ENCODE results near the gene S1PR3. TPM values are rescaled to one million over a fixed set of nuclear protein-coding genes. Genes with fewer than 3 reads are reported as not detected.

S1PR3 gene
- total RNA-seq, 2 donors from 2014 or later, result 26.8 to 34.7 TPM

DNA sequence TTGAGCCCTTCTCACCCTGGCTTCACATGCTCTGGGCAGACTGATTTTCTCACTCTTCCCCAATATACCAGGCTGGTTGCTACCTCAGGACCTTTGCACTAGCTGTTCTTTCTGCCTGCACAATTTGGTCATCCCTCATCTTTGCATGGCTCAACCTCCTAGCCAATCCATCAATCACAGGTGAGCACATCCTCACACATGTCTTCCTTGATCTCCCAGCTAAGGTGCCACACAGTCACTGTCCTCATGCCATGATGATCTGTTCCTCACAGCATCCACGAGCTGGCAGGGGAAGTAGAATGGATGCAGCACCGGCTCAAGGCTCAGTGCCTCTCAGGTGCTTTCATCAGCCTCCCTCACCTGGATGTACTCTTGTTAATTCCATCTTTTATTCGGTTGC lies 30.6 kb upstream of the S1PR3 start:
- Histone ChIP-seq H3K36me3 (no peaks in the 10 kb centered on the region), H3K27me3 (no peaks in the 10 kb centered on the region), H3K9me3 (no peaks in the 10 kb centered on the region), H3K4me3 (no peak overlapping the region), H3K27ac (no peak overlapping the region), H3K4me1 (no peaks in the 10 kb centered on the region)
- TF ChIP-seq, protein P1, sequence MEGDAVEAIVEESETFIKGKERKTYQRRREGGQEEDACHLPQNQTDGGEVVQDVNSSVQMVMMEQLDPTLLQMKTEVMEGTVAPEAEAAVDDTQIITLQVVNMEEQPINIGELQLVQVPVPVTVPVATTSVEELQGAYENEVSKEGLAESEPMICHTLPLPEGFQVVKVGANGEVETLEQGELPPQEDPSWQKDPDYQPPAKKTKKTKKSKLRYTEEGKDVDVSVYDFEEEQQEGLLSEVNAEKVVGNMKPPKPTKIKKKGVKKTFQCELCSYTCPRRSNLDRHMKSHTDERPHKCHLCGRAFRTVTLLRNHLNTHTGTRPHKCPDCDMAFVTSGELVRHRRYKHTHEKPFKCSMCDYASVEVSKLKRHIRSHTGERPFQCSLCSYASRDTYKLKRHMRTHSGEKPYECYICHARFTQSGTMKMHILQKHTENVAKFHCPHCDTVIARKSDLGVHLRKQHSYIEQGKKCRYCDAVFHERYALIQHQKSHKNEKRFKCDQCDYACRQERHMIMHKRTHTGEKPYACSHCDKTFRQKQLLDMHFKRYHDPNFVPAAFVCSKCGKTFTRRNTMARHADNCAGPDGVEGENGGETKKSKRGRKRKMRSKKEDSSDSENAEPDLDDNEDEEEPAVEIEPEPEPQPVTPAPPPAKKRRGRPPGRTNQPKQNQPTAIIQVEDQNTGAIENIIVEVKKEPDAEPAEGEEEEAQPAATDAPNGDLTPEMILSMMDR (IDR thresholded peaks at IDR 0.05), result no peak
- DNase-seq (ENCODE audit: low spot score), result no peak

- Histone ChIP-seq H3K36me3 (no peaks in the 10 kb centered on the region), H3K4me3 (no peak overlapping the region), H3K4me1 (no peaks in the 10 kb centered on the region), H3K9me3 (no peaks in the 10 kb centered on the region), H3K27ac (no peak overlapping the region), H3K27me3 (no peaks in the 10 kb centered on the region)
- DNase-seq (ENCODE audit: low spot score), result no peak
- TF ChIP-seq, protein P1 (IDR thresholded peaks at IDR 0.05), result no peak
Observed at GRCh38 chr9:88965473-88965872, 25.8 kb upstream of the S1PR3 start.

DNA sequence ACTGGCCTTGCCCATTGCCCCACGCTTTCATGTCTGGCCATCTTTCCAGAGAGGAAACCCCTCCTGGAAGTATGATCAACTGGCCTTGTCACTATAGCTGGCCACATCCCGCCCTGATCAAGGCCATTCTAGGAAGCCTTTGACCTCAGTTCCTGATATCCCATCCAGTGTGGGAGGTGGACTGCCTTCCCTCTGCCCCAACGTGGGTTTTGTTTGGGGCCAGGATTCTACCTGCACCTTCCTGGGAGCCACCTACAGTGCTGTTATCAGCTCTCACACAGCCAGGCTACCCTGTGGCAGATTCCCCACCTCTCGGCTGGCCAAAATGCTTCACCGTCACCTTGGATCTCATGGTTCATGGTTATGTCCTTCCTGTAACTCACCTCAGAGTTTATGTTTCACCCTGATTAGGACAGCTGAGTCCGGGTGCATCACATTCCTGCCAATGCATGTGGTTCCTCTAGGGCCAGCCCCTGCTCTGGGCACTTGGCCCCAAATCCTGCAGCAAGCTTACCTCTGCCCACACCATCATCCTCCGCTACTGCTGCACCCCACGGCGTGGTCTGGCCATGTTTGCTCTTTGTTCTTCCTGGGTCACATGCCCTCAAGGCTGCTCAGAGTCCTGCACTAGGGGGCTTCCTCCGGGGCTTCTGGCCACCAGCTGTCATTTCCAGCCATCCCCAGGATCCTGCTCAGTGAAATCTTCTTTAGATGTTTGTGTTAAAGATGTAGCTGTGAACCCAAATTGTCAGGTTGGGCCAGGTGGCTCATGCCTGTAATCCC lies 24.2 kb upstream of the S1PR3 start:
- Histone ChIP-seq H3K4me1 (no peaks in the 10 kb centered on the region), H3K27ac (no peak overlapping the region), H3K27me3 (no peaks in the 10 kb centered on the region), H3K4me3 (no peak overlapping the region), H3K36me3 (no peaks in the 10 kb centered on the region), H3K9me3 (no peaks in the 10 kb centered on the region)
- TF ChIP-seq, protein P1 (IDR thresholded peaks at IDR 0.05), result no peak
- DNase-seq (ENCODE audit: low spot score), result no peak

DNA sequence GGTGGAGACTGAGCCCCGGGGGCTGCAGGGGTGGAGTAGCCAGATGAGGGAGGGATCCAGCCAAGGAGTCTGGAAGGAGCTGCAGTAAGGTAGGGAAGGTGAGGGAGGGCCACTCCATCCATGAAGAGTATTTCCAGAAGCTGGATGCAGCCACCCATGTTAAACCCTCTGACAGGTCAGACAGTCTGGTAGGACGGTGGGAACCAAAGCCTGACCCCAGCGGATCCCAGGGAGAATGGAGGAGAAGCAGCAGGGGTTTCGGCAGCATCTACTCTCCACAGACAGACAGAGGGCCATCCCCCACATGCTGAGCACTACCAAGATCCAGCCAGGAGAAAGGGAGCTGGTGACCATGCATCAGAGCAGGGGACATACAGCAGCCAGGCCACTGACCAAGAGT lies 22.5 kb upstream of the S1PR3 start:
- H3K9me3 ChIP-seq, result no peaks in the 10 kb centered on the region
- no peaks in the 10 kb centered on the region for H3K4me1 ChIP-seq
- no peak for DNase-seq (ENCODE audit: low spot score)
- no peak overlapping the region for H3K4me3 ChIP-seq
- H3K27me3 ChIP-seq, result no peaks in the 10 kb centered on the region
- no peaks in the 10 kb centered on the region for H3K36me3 ChIP-seq
- H3K27ac ChIP-seq, result no peak overlapping the region
- TF ChIP-seq, protein P1 (IDR thresholded peaks at IDR 0.05), result no peak

DNA sequence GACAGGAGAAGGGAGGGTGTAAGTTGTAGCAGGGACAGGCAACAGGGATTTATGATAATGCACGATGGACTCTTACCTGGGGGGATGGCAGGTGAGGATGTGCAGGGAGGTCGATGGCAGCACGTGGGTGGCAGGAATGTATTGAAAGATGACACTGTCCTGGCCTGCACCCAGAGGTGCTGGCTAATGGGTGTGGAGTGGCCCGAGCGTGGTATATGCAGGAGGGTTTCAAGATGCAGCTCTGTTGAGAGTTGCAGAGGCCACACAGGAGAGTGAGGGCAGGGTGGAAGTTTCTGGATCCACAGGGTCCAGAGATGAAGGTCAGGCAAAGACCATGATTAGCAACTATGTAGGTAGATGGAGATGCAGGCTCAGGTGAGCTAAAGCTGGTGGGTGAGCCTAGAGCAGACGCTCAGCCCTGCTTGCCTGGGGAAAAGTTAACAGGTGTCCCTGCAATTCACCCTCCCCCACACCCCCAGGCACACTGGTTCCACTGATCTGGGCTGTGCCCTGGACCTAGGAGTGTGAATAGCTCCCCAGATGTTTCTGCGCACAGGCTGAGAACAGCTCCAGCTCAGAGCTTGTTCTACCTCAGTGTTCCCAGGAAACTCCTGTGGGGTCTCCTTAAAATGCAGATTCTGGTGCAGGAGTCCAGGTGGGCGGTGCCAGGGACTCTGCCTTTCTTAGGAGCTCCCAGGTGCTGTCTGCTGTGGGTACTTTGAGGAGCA lies 21.5 kb upstream of the S1PR3 start:
- H3K4me1 ChIP-seq, result no peaks in the 10 kb centered on the region
- no peaks in the 10 kb centered on the region for H3K36me3 ChIP-seq
- no peak for DNase-seq (ENCODE audit: low spot score)
- no peaks in the 10 kb centered on the region for H3K27me3 ChIP-seq
- no peaks in the 10 kb centered on the region for H3K9me3 ChIP-seq
- TF ChIP-seq, protein P1 (IDR thresholded peaks at IDR 0.05), result no peak
- H3K4me3 ChIP-seq, result no peak overlapping the region
- no peak overlapping the region for H3K27ac ChIP-seq

All from right atrium auricular region (tissue), 2 donors.